Measurements from ENCODE around the gene ITGB1BP1.
A peak's percentile ranks its signal among the peaks of the same experiment; 100 is the strongest.

DNA sequence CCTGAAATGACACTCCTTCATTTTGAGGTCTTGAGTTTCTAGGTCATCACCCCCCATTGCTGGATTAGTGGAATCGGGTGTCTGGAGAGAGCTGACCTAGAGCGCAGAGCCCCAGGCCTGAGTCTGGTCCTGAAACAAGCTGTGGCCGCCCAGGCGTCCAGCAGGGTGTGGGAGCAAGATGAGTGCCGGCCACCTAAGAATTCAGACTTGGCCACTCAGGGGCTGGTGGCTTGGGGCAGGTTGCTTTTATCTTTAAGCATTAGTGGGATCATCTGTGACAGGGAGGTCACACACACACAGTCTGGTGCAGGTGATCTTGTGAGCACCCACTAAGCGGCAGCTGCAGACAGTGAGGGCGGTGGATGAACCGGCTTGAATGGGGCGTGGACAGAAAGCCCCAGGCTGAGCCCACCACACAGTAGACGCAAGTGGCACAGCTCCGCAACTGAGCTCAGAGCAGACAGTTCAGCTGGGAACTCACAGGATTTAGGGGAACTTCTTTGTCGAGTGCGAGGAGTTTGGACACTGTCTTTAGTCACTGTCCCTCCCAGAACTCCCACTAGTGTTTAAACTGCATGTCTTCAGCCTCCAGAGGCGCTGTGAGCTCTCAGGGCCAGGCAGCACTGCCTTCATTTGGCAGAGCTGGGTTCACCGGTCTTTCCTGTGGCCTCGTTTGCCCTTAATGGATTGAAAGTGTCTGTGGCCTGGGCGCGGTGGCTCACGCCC is 21.5 kb downstream of the ITGB1BP1 start:
- TF ChIP-seq POLR2A (IDR thresholded peaks at IDR 0.05) (no peak), CTCF (IDR thresholded peaks at IDR 0.05) (peak in 1 of 6 experiments; percentile 12)
